HG03064 (cell line): ENCODE results near the gene EEF2K.
"Not testable (repeated sequence)": the region's sequence is repeated elsewhere in the genome, so short reads cannot be mapped to it uniquely, and the experiment has no call there.

Source experiments
- ATAC-seq: cut with Tn5 transposase; IDR thresholded peaks from one replicate; pipeline ENCODE4 v1.9.1; 2021; ENCODE audit warnings: low read depth; ENCODE audit not compliant: unreplicated experiment

Gene EEF2K

GRCh38 chr16:22207715-22208360 lies 1.8 kb downstream of the EEF2K start:
- ATAC-seq = no peak

- no peak for ATAC-seq
Measured at GRCh38 chr16:22210285-22210684, 4.2 kb downstream of the EEF2K start.

GRCh38 chr16:22210854-22211253 lies 4.8 kb downstream of the EEF2K start:
- ATAC-seq = no peak

GRCh38 chr16:22213236-22213635 lies 7.2 kb downstream of the EEF2K start:
- no peak for ATAC-seq

GRCh38 chr16:22213801-22214200 lies 7.7 kb downstream of the EEF2K start:
- ATAC-seq = no peak

- no peak for ATAC-seq
Measured at GRCh38 chr16:22214402-22214801, 8.3 kb downstream of the EEF2K start.

GRCh38 chr16:22214889-22215288 lies 8.8 kb downstream of the EEF2K start:
- ATAC-seq = no peak

GRCh38 chr16:22216191-22216831 lies 10.2 kb downstream of the EEF2K start:
- ATAC-seq = no peak

- not testable (repeated sequence) for ATAC-seq
Measured at GRCh38 chr16:22216832-22217225, 10.8 kb downstream of the EEF2K start.

- peak; percentile 74 for ATAC-seq
Measured at GRCh38 chr16:22217890-22218730, 12.0 kb downstream of the EEF2K start.

GRCh38 chr16:22219389-22220068 lies 13.5 kb downstream of the EEF2K start:
- no peak for ATAC-seq

GRCh38 chr16:22220069-22220440 lies 14.0 kb downstream of the EEF2K start:
- no peak for ATAC-seq

- ATAC-seq = no peak
Measured at GRCh38 chr16:22220714-22221113, 14.6 kb downstream of the EEF2K start.

- ATAC-seq = no peak
Measured at GRCh38 chr16:22222006-22222405, 15.9 kb downstream of the EEF2K start.

GRCh38 chr16:22222998-22223397 lies 16.9 kb downstream of the EEF2K start:
- no peak for ATAC-seq

- no peak for ATAC-seq
Measured at GRCh38 chr16:22225060-22225459, 19.0 kb downstream of the EEF2K start.

GRCh38 chr16:22229889-22230288 lies 23.8 kb downstream of the EEF2K start:
- ATAC-seq = no peak

GRCh38 chr16:22232277-22233036 lies 26.4 kb downstream of the EEF2K start:
- no peak for ATAC-seq

- no peak for ATAC-seq
Measured at GRCh38 chr16:22233037-22233372, 26.9 kb downstream of the EEF2K start.
